GM21737 (cell line): ENCODE results near the gene HOXC6.

Experiments used
- ATAC-seq: cut with Tn5 transposase; IDR thresholded peaks from one replicate; pipeline ENCODE4 v1.9.1; 2021; ENCODE audit warnings: mild to moderate bottlenecking, moderate library complexity; ENCODE audit not compliant: unreplicated experiment

Gene HOXC6

GRCh38 chr12:54028314-54029201 lies at the start of gene HOXC6:
TSS of gene HOXC6 (plus strand) at chr12:54028440. CDS start at chr12:54028522, 82 bp downstream.
- ATAC-seq: no peak

DNA sequence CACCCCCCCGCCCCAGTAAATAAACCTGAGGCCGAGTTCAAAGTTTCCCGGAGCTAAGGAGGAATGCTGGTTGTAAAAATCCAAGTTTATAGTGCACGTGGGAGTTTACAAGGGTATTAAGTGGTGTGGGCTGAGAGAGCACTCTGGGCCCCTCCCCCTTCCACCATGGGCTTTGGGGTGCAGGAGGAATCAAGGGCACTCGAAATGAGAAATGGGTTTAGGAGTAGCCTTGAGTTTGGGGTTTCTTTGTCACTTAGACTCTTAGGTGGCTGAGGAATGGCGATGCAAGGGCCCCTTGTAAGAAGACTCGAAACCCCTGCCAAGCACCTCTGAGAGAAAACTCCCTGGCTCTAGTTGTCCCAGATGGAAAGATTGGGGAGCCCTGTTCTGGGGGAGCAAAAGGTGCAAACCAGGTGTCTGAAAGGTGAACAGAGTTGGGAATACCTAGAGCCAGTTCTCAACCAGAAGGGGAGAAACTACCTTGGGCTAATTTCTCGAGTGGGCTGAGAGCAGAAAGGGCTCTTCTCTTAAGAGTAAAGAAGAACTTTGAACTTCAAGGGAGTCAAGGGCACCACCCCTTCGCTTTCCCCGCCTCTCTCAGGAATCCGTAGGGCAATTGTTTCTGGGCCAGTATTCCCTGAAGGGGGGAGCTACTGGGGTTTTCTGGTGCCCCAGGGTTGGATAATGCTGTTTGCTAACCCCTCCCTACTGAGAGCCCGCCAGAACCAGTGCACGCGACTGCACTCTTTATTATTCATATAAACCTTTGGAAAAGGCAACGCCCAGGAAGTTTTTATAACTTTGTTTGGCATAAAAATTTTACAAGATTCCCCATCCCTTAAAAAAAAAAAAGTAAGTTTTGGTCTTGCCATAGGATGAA lies 49.5 kb upstream of the HOXC6 start:
- ATAC-seq: no peak

DNA sequence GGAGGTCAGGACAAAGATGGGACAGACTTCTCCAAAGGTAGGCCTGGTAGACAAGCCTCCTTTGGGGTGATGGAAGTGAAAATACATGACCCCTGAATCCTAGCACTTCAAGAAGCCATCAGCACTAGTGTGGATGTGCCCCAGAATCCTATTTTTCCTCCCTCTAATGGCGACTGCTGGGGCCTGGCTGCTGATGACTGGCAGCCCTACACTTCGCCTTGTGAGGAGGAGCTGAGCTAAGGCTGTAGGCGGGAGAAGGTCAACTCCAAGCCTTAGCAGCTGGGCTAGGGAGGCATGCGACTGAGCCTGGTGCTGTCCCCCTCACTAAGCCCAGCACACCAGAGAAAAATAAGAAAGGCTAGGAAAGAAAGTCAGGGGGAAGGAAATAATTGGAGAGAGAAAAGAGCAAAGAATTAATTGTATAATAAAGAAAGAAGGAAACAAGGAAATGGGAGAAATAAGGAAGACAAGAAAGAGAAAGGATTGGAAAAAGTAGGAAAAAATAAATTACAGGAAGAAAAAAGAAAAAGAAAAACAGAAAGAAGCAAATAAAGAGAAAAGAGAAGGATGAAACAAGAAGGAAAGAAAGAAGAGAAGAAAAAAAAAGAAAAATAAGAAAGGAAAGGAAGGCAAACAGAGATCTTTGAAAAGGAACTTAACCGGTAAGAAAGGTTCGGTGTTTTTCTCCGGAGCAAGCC lies 48.0 kb upstream of the HOXC6 start:
- no peak for ATAC-seq

DNA sequence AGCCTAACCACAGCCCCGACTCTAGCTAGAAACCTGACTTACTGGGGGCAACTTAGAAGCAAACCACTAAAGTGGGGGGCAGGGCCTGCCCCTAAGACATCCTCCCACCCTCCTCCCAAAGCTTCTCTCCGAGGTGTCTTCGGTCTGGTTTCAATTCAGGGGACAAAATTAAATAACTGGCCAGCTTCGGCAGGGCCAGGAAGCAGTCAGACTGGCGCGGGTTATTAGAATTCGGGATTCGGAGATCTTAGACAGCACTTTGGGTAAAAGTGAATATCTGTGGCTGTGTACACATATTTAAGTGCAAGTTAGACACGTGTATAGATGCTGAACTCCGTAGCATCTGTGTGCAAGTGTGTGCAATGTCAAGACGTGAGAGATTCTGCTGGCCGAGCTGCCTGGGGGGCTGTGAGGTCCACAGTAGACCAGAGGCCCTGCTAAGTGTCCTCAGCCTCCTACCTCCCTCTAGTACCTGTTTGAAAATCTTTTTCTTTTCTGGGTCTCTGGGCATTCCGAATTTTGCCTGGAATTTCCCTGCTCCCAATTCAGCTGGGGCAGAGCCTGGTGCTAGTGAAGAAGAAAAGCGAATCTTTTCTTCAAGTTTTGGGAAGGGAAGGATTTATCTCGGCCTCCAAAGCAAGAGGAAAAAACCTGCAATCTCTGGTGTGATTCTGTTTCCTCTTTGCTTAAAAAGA lies 47.3 kb upstream of the HOXC6 start:
- no peak for ATAC-seq

- no peak for ATAC-seq
These were observed 46.3 kb upstream of the HOXC6 start for GRCh38 chr12:53981634-53982565.

DNA sequence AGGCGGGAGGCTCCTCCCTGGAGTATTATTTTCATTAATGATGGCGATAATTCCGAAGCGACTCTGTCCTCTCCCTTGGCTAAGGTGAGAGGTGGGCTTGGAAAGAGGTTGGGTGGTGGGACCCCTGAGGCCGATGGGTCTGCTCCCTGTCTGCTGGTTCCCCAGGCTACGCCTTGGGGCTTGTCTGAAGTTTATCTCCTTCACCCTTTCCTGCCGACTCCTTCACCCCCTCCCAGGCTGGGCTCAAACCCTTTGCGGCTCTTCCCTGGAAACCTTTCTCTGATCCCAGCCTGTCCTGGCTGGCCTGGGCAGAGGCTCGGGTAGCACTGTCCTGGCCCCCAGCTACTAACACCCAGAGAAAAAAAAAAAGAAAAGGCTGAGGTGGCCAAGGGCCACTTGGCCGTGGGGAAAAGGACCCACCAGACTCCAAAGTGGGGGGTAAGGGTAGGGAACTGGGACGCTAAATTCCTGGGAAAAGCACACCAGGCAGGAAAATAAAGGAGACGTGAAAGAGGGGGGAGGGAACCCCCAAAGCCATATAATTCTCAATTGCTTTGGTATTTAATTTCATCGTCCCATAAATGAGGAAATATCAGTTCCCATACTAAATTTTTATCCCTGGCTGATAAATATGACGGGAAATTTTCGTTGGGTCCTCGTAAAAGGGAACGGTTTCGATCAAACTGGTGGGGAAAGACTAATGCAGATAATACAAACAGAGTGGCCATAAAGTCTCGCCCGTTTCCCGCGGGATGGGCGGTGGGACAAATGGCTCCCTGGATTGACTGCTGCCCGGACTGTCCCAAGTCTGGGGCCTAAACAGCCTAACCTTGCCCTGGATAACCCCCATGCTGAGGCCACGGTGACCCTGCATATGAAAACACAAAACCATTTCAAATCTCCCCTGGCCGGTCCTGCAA lies 45.3 kb upstream of the HOXC6 start:
- ATAC-seq: no peak

DNA sequence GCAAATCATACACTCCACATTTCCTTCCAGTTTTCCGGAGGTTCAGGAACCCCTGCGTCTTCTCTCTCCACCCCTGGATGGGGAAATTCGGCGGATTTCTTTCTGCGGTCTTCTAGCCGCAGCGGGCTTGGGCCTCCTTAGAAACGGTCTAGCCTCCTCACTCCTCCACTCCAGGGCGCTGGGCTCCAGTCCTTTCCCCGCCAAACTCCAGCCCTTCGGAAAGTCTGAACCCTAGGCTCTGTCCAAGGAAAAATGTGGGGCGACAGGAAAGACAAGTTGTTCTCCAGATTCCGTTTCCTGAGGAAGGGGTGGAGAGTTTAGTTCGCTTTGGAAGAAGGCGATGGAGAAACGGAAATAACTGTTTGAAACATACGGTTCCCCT lies 44.7 kb upstream of the HOXC6 start:
- no peak for ATAC-seq

DNA sequence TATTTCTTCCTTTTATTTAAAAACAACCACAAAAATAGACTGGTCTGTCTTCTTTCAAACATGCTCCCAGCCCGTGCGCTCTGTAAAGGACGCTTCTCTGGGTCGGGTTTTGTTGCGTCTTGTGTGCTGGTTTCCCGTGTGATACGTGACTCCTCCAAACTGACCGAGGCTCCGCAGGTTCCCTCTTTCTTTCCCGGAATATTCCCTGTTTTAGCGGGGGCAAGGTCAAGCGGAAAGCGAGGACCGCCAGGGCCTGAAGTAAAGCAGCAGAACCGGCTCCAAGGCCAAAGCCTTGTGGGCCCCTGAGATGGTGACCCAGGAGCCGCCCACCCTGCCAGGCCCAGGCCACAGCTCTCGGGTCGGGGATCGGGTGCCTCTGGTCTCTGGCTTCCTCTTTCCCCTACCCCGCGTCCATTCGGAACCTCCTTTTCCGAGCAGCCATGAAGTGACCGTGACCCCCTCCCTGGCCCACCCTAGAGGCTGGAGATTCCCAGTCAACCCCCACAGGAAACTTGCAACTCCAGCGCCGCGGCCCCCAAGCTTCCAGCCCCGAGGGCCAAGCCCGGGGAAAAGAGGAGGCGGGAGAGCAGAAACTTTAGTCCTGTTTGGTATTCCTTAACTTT lies 44.2 kb upstream of the HOXC6 start:
- ATAC-seq: no peak

DNA sequence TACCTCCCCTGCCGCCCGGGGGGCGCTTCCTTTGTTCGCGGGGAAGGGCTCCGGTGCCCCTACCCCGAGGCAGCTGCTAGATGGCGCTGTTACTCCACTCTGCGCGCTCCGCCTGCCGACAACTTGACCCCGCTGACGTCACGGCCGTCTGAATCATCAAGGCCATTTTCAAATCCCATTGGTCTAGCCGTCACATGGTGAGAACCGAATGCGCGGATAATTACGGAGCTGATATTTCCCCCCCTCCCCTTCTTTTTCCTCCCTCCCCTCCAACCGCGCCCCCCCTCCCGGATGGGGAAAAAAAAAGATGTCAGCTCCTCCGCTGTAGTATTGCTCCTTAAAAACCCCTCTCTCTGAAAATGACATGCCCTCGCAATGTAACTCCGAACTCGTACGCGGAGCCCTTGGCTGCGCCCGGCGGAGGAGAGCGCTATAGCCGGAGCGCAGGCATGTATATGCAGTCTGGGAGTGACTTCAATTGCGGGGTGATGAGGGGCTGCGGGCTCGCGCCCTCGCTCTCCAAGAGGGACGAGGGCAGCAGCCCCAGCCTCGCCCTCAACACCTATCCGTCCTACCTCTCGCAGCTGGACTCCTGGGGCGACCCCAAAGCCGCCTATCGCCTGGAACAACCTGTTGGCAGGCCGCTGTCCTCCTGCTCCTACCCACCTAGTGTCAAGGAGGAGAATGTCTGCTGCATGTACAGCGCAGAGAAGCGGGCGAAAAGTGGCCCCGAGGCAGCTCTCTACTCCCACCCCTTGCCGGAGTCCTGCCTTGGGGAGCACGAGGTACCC lies 43.1 kb upstream of the HOXC6 start, which contains the start of gene HOXC10:
HOXC10 (plus strand) TSS at position 246 of the 791 bp plus-strand sequence; CDS start at position 360, 114 bp downstream.
- no peak for ATAC-seq

- no peak for ATAC-seq
These were observed 42.6 kb upstream of the HOXC6 start for GRCh38 chr12:53985692-53985993.

DNA sequence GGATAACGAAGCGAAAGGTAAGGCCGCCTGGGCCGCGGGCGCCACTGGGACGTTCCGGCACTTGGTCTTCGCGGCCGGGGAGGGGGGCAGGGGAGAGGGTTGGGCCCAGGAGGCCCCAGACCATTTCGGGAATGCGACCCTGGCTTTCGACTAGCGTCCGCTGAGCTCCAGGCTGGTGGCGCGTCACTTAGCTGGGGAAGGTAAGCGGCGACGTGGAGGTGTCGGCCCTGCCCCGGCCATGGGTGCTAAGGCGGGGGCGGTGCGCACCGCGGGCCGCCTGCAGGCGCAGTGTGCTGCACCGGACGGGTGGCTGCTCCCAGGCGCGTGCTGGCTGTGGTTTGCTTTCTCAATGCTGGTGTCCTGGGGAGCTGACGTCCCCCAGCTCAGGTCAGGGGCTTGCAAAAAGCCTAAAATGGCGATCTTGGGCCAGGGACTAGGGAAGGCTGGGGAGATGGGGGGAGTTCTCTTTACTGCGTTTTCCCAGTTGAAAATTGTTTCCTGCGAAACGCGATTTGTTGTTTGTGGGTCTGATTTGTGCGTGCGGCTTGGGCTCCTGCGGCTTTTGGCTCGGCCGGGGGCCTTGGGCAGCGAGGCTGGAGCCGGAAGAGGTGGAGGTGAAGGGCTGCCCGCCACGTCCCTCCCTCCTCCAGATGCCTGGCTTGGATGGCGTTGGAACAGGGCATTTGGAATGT lies 42.1 kb upstream of the HOXC6 start:
- no peak for ATAC-seq

DNA sequence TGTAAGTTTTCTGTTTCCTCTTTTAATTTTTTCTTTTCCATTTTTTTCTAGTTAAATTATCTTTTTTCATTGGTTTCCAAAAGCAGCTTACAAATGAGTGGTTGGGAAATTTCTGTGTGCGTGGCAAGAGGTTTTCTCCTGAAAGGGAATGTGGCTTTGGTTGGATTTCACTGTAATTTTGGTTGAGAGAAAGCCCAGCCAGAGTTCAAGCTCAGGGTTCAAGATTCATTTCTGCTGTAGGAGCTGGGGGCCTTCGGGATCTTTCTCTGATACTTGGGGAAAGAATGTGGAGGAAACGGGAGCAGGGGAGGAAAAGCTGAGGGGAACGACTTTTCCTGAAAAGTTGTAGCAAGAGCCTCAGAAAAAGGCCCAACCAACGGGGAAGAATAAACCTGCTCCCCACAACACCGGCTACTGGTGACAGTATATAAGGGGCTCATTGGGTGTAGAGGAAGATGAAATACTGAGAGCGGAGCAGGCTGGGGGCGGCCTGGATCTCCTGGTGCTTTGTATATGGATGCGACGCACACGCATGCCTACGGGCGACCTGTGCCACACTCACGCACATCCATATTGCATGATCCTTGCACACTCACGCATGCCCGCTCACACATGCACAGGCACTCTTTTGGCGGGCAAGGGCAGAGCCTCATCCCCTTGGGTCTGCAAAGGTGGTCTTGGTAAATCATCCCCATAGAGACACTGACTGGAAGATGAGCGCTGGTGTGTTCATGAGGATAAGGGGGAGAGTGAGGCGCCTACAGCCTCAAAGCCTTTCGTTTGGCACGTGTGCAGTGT lies 41.4 kb upstream of the HOXC6 start:
- ATAC-seq: no peak

GRCh38 chr12:53987787-53988230 lies 40.4 kb upstream of the HOXC6 start:
- no peak for ATAC-seq

- no peak for ATAC-seq
These were observed 39.6 kb upstream of the HOXC6 start for GRCh38 chr12:53988541-53989226.
